Choroid plexus epithelial cell (primary cell): ENCODE measurements around the gene MICOS13.

ENCODE experiments used
- DNase-seq: peaks from one replicate; pipeline ENCODE4 v3.0.0-alpha.2; 2010; ENCODE audit warnings: low read depth
- H3K4me3 ChIP-seq: 2 replicates; pipeline ENCODE4 v1.5.1; 2011; ENCODE audit warnings: low read depth, mild to moderate bottlenecking, control low read depth, low read length, moderate library complexity
- TF ChIP-seq, protein P1 (sequence below): conservative IDR thresholded peaks from 2 replicates; pipeline ENCODE4 v1.5.1; 2011; ENCODE audit warnings: low read depth, mild to moderate bottlenecking, control low read depth, inconsistent platforms, low read length, moderate library complexity

MICOS13 gene, protein sequence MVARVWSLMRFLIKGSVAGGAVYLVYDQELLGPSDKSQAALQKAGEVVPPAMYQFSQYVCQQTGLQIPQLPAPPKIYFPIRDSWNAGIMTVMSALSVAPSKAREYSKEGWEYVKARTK

DNA sequence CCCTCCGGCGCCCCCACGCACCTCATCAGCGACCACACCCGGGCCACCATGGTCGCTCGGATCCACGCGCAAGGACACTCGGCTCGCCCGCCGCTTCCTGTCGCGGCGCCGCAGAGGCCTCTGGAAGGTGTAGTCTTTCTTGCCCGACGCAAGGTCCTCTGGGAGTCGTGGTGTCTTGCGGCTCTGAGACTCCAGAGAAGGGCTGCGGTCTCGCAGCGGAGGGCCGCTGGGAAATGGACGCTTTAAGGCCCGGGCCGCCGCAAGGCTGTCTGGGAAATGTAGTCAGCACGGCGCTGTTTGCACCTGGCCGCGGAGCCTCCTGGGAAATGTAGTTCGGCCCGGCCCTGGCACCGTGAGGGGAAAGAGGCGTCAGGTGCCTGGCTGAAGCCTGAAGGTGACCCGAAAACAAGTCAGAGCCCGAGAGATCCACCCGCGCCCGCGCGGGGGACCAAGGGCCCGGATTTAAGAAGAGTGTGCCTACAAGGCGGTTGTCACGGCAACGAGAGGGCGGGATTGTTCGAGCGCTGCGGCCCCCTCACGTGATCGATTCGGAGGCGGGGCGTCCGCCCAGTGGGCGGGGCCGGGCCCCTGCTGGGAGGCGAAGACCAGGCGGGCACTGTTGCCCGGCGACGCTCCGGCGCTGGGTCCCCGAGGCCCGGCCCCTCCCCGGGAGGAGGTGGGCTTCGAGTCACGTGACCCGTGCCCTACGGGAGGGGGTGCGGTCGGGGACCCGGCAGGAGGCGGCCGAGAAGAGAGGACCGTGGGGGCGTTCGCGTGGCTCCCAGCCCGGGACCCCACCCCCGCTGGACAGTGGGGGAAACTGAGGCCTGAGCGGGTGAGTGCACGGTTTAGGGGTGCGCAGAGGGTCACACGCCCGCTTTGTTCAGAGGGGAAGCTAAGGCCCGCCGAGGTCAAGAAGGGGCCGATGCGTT is at the start of gene MICOS13, which contains the start of gene HSD11B1L:
Gene MICOS13 (minus strand): TSS at position 80 of the 932 bp plus-strand sequence. CDS start 30 bp downstream, at position 50.
Gene HSD11B1L (plus strand): TSS at position 591 of the 932 bp plus-strand sequence. CDS start 3,806 bp downstream, outside the sequence.
- peak; percentile 99 for DNase-seq
- H3K4me3 ChIP-seq, result peak within 1 kb of the TSS; percentile 92
- TF ChIP-seq, protein P1, sequence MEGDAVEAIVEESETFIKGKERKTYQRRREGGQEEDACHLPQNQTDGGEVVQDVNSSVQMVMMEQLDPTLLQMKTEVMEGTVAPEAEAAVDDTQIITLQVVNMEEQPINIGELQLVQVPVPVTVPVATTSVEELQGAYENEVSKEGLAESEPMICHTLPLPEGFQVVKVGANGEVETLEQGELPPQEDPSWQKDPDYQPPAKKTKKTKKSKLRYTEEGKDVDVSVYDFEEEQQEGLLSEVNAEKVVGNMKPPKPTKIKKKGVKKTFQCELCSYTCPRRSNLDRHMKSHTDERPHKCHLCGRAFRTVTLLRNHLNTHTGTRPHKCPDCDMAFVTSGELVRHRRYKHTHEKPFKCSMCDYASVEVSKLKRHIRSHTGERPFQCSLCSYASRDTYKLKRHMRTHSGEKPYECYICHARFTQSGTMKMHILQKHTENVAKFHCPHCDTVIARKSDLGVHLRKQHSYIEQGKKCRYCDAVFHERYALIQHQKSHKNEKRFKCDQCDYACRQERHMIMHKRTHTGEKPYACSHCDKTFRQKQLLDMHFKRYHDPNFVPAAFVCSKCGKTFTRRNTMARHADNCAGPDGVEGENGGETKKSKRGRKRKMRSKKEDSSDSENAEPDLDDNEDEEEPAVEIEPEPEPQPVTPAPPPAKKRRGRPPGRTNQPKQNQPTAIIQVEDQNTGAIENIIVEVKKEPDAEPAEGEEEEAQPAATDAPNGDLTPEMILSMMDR, result no peak

DNA sequence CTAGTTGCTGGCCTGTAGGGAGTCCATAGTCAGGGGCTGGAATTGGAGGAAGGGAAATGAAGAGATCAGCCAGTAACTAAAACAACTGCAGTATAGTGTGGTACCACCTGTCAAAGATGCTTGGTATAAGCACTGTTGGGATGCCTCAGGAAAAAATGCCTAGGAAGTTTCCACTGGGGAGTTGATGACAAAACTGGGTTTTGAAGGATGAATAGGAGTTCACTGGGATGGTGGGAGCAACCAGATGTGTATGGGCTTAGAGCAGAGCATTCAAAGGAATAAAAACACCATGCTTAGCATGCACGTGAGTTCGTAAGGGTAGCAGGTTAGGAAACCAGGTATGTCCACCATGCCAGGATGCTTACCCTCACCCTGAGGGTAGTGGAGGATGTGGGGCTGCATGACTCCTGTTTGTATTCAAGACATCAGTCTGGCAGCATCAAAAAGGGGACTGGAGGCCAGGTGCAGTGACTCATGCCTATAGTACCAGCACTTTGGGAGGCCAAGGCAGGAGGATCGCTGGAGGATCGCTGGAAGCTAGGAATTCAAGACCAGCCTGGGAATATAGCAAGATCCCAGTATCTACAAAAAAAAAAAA is 47.2 kb upstream of the MICOS13 start:
- DNase-seq, result no peak
- H3K4me3 ChIP-seq, result no peak overlapping the region
- TF ChIP-seq, protein P1, result no peak

DNA sequence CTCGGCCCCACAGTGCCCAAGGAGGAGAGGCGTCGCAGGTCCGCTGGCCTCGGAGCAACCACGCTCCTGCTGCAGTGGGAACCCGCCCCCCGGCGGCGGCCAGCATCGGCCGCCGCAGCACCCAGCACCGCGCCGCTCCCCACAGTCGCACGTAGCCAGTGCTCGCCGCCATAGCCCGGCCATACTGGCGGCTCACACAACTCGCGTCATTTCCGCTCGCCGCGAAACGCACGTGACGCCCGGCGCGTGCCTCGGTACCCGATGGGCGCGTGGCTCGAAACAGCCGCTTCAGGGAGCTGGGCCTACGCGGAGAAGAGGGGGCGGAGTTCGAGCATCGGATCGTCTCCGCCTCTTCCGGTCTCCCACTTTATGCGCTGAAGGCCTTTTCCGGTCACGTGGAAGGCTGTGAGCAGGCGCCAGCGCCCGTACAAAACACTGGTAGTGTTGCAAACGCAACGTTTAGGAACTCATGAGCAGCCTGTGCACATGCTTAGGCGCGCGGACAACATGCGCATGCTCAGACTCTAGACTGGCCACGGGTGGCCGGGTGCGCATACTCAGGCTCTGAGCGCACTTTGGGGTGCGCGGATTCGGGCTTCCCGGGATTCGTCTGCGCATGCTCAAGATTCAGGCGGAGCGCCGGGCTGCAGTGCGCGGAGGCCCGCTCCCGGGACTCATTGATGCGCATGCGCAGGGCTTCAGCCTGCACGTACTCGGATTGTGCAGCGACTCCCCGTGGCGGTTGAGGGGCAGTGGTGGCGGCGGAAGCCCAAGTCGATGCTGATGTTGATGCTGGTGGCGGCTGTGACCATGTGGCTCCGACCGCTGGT is 39.9 kb upstream of the MICOS13 start, which contains the start of the genes CATSPERD and LONP1:
Gene CATSPERD (plus strand): TSS at position 677 of the 830 bp plus-strand sequence. CDS start 101 bp downstream, at position 778.
Gene LONP1 (minus strand): TSS at position 186 of the 830 bp plus-strand sequence. CDS start 14 bp downstream, at position 172.
- TF ChIP-seq, protein P1, result peak; percentile 87
- peak within 1 kb of the TSS; percentile 73 for H3K4me3 ChIP-seq
- peak; percentile 99 for DNase-seq

DNA sequence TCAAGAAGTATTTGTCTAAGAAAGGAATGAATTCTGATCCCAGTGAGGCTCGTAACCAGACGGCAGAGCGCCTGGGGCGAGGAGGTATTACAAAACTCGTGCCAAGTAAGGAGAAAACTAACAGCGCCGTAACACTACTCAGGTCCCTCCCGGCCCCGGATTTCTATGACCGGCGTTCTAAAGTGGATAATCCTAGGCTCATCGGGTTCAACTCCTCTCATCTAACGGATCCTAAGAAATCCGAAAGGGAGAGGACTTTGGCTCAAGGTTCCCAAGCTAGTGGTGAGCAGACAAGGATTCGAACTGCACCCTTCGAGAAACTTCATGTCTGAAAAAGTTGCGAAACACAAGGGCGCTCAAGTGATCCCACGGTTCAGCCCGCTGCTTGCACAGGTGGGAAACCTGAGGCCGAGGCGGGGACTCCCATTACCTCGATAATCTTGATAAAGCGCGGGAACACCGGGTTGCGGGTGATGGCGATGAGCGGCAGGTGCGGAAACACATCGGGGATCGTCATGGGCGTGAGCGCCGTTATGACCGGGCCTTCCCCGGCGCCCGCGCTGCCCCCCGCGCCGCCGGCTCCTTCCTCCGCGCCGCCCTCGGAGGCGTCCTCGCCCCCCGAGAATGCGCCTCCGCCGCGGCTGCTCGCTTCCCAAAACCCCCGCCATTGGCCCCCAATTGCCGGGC is 39.1 kb upstream of the MICOS13 start:
- peak; percentile 38 for DNase-seq
- peak overlapping the region; percentile 73 for H3K4me3 ChIP-seq
- TF ChIP-seq, protein P1, result no peak

DNA sequence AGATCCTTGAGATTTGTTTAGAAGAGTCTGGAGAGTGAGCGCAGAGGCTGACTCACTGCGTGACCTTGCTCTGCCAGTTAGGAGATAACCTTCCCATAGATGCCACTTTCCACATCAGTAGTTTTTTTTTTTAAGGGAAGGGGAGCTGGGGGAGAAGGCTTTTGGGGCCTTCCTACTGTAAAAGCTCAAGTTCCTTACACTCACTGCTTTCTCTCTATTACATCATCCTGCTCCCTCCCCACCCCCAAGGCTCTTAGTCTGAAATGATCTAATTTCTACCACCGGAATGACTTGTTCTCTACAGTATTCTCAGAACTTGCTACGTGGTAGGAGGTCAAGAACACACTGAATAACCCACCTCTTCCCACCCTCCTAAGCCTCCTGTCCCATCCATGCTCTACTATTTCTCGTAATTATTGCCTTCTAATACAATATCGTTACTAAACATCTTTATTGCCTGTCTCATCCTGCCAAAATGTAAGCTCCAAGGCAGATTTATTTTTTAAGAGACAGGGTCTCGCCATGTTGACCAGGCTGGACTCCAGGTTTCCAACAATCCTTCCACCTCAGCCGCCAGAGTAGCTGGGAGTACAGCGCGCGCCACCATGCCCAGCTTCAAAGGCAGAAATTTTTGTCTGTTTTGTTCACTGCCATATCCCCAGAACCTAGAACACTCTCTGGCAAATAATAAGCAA is 38.4 kb upstream of the MICOS13 start:
- peak; percentile 93 for DNase-seq

More for the DNA sequence above, 38.4 kb upstream of the MICOS13 start:
- TF ChIP-seq, protein P1, result no peak
- H3K4me3 ChIP-seq, result peak overlapping the region; percentile 73
